HG02759 (cell line): Measurements from ENCODE around the gene LY9.

Experiments used
- ATAC-seq: cut with Tn5 transposase; IDR thresholded peaks from one replicate; pipeline ENCODE4 v1.9.1; 2021; ENCODE audit warnings: mild to moderate bottlenecking, moderate library complexity; ENCODE audit not compliant: unreplicated experiment

The LY9 gene

GRCh38 chr1:160834945-160835565, 39.1 kb downstream of the LY9 start:
- ATAC-seq: no peak

GRCh38 chr1:160835751-160836150, 39.8 kb downstream of the LY9 start:
- ATAC-seq: no peak

GRCh38 chr1:160836561-160836960, 40.6 kb downstream of the LY9 start:
- no peak for ATAC-seq

- no peak for ATAC-seq
Measured at GRCh38 chr1:160836981-160837557, 41.1 kb downstream of the LY9 start.

GRCh38 chr1:160837558-160838205, 41.7 kb downstream of the LY9 start:
- peak; percentile 80 for ATAC-seq

- ATAC-seq: no peak
Measured at GRCh38 chr1:160838888-160839287, 42.9 kb downstream of the LY9 start.

- ATAC-seq: no peak
Measured at GRCh38 chr1:160839746-160840145, 43.8 kb downstream of the LY9 start.

GRCh38 chr1:160841079-160841478, 45.1 kb downstream of the LY9 start:
- ATAC-seq: no peak

- ATAC-seq: no peak
Measured at GRCh38 chr1:160844447-160845232, 48.7 kb downstream of the LY9 start.

- ATAC-seq: no peak
Measured at GRCh38 chr1:160846281-160846680, 50.3 kb downstream of the LY9 start.

- ATAC-seq: no peak
Measured at GRCh38 chr1:160850541-160850940, 54.6 kb downstream of the LY9 start.

- ATAC-seq: no peak
Measured at GRCh38 chr1:160850993-160851392, 55.0 kb downstream of the LY9 start.

- no peak for ATAC-seq
Measured at GRCh38 chr1:160853014-160853413, 57.0 kb downstream of the LY9 start.

- ATAC-seq: no peak
Measured at GRCh38 chr1:160853754-160854153, 57.8 kb downstream of the LY9 start.

- ATAC-seq: peak; percentile 78
Measured at GRCh38 chr1:160855181-160855981, 59.4 kb downstream of the LY9 start.

- ATAC-seq: no peak
Measured at GRCh38 chr1:160858097-160858496, 62.1 kb downstream of the LY9 start.

GRCh38 chr1:160858507-160858906, 62.5 kb downstream of the LY9 start:
- no peak for ATAC-seq

- no peak for ATAC-seq
Measured at GRCh38 chr1:160859166-160859565, 63.2 kb downstream of the LY9 start.

- no peak for ATAC-seq
Measured at GRCh38 chr1:160860840-160861505, 65.0 kb downstream of the LY9 start.
